Activated CD4-positive, alpha-beta T cell treated with anti-CD3 and anti-CD28 coated beads for 48 hours (primary cell): ENCODE data around the gene CGN.

Experiments
- DNase-seq: peaks from one replicate; pipeline ENCODE4 v3.0.0-alpha.2; 2020

Gene CGN

GRCh38 chr1:151556052-151556451 is 44.9 kb downstream of the CGN start:
- DNase-seq: no peak

- no peak for DNase-seq
Measured at GRCh38 chr1:151562661-151563060, 51.5 kb downstream of the CGN start.

GRCh38 chr1:151563376-151563775 is 52.2 kb downstream of the CGN start:
- no peak for DNase-seq

GRCh38 chr1:151565502-151566189 is 54.5 kb downstream of the CGN start:
- DNase-seq: no peak

GRCh38 chr1:151568626-151569088 is 57.5 kb downstream of the CGN start:
- peak; percentile 11 for DNase-seq

GRCh38 chr1:151570819-151571218 is 59.6 kb downstream of the CGN start:
- DNase-seq: no peak

- peak; percentile 44 for DNase-seq
Measured at GRCh38 chr1:151574575-151575529, 63.7 kb downstream of the CGN start.

- DNase-seq: no peak
Measured at GRCh38 chr1:151577173-151577572, 66.0 kb downstream of the CGN start.

GRCh38 chr1:151578941-151579340 is 67.8 kb downstream of the CGN start:
- DNase-seq: no peak

GRCh38 chr1:151579436-151580225 is 68.4 kb downstream of the CGN start:
- DNase-seq: peak; percentile 11

- no peak for DNase-seq
Measured at GRCh38 chr1:151581451-151581850, 70.3 kb downstream of the CGN start.

- no peak for DNase-seq
Measured at GRCh38 chr1:151581921-151582320, 70.7 kb downstream of the CGN start.

GRCh38 chr1:151583796-151584195 is 72.6 kb downstream of the CGN start:
- no peak for DNase-seq

- DNase-seq: no peak
Measured at GRCh38 chr1:151584278-151584677, 73.1 kb downstream of the CGN start.

- DNase-seq: no peak
Measured at GRCh38 chr1:151584780-151585179, 73.6 kb downstream of the CGN start.

GRCh38 chr1:151585622-151586021 is 74.4 kb downstream of the CGN start:
- no peak for DNase-seq
